HTR-8/SVneo (cell line): ENCODE data around the gene FMO1.
"Not testable (repeated sequence)": the region's sequence is repeated elsewhere in the genome, so short reads cannot be mapped to it uniquely, and the experiment has no call there.

ENCODE experiments used
- DNase-seq: peaks from one replicate; pipeline ENCODE4 v3.0.0; 2011; ENCODE audit warnings: low spot score, mixed read lengths; ENCODE audit not compliant: insufficient read length
- FAIRE-seq: peaks from 2 replicates; lab custom pipeline; 2011; peaks lifted over from hg19 to GRCh38; lab: Jason Lieb, UNC

FMO1 gene

GRCh38 chr1:171277534-171277933 lies 29.2 kb downstream of the FMO1 start:
- FAIRE-seq (no peak), DNase-seq (no peak)

- DNase-seq (no peak), FAIRE-seq (no peak)
Measured at GRCh38 chr1:171279234-171279633, 30.9 kb downstream of the FMO1 start.

- no peak for FAIRE-seq
Measured at GRCh38 chr1:171279678-171280077, 31.4 kb downstream of the FMO1 start.

GRCh38 chr1:171280599-171280998 lies 32.3 kb downstream of the FMO1 start:
- no peak for DNase-seq
- no peak for FAIRE-seq

More at GRCh38 chr1:171279678-171280077, 31.4 kb downstream of the FMO1 start:
- DNase-seq, result no peak

GRCh38 chr1:171286032-171286705 lies 37.9 kb downstream of the FMO1 start:
- no peak for FAIRE-seq
- DNase-seq, result peak; percentile 4

GRCh38 chr1:171290621-171291020 lies 42.3 kb downstream of the FMO1 start:
- DNase-seq (no peak), FAIRE-seq (no peak)

GRCh38 chr1:171292799-171293198 lies 44.5 kb downstream of the FMO1 start:
- DNase-seq, result no peak
- FAIRE-seq, result no peak

GRCh38 chr1:171295383-171295782 lies 47.1 kb downstream of the FMO1 start:
- DNase-seq, FAIRE-seq: not testable (repeated sequence)

- DNase-seq (no peak), FAIRE-seq (no peak)
Measured at GRCh38 chr1:171295821-171296220, 47.5 kb downstream of the FMO1 start.

- FAIRE-seq, result no peak
Measured at GRCh38 chr1:171296897-171297296, 48.6 kb downstream of the FMO1 start.

GRCh38 chr1:171298696-171299095 lies 50.4 kb downstream of the FMO1 start:
- DNase-seq (no peak), FAIRE-seq (no peak)

More at GRCh38 chr1:171296897-171297296, 48.6 kb downstream of the FMO1 start:
- no peak for DNase-seq

GRCh38 chr1:171299342-171299741 lies 51.0 kb downstream of the FMO1 start:
- DNase-seq (no peak), FAIRE-seq (no peak)

- no peak for FAIRE-seq
Measured at GRCh38 chr1:171300401-171300800, 52.1 kb downstream of the FMO1 start.

GRCh38 chr1:171310661-171311087 lies 62.4 kb downstream of the FMO1 start:
- DNase-seq, result no peak

More at GRCh38 chr1:171300401-171300800, 52.1 kb downstream of the FMO1 start:
- DNase-seq, result no peak

GRCh38 chr1:171311771-171312558 lies 63.7 kb downstream of the FMO1 start:
- DNase-seq (no peak), FAIRE-seq (no peak)

More at GRCh38 chr1:171310661-171311087, 62.4 kb downstream of the FMO1 start:
- FAIRE-seq, result no peak

- FAIRE-seq (no peak), DNase-seq (no peak)
Measured at GRCh38 chr1:171313319-171313834, 65.1 kb downstream of the FMO1 start.

GRCh38 chr1:171313835-171314320 lies 65.6 kb downstream of the FMO1 start, which contains the start of gene FMO4:
FMO4 (plus strand) TSS chr1:171314183; CDS start chr1:171319826, 5,643 bp downstream.
- FAIRE-seq (peak; percentile 80), DNase-seq (peak; percentile 93)

- FAIRE-seq (no peak), DNase-seq (no peak)
Measured at GRCh38 chr1:171329251-171329650, 81.0 kb downstream of the FMO1 start.

GRCh38 chr1:171334024-171334640 lies 85.8 kb downstream of the FMO1 start:
- DNase-seq, result no peak
- no peak for FAIRE-seq
